IMR-90 (cell line): ENCODE measurements around the gene MIB1.

ENCODE experiments used
- CEBPB ChIP-seq: IDR thresholded peaks from 2 replicates; pipeline ENCODE4 v1.6.1; 2012; ENCODE audit warnings: low read depth, low read length, improper control_type of control experiment
- CHD1 ChIP-seq: IDR thresholded peaks from 2 replicates; pipeline ENCODE4 v1.6.1; 2012; ENCODE audit warnings: low read depth, low read length, improper control_type of control experiment
- CTCF ChIP-seq: conservative IDR thresholded peaks from 2 replicates; pipeline ENCODE4 v1.5.1; 2012; ENCODE audit warnings: mild to moderate bottlenecking, low read depth, low read length, improper control_type of control experiment
- MAZ ChIP-seq: IDR thresholded peaks from 2 replicates; pipeline ENCODE4 v1.6.1; 2012; ENCODE audit warnings: low read depth, mild to moderate bottlenecking, low read length, improper control_type of control experiment, moderate library complexity, borderline replicate concordance
- POLR2A ChIP-seq: IDR thresholded peaks from 2 replicates; pipeline ENCODE4 v1.6.1; 2012; ENCODE audit warnings: mild to moderate bottlenecking, low read depth, low read length
- RAD21 ChIP-seq: IDR thresholded peaks from 2 replicates; pipeline ENCODE4 v1.6.1; 2012; ENCODE audit warnings: low read length, improper control_type of control experiment

GRCh38 chr18:21805771-21806366 lies 65.3 kb downstream of the MIB1 start:
- no peak for TF ChIP-seq CTCF
- no peak for TF ChIP-seq CEBPB
- no peak for TF ChIP-seq CHD1
- TF ChIP-seq RAD21: no peak
- TF ChIP-seq POLR2A: no peak
- TF ChIP-seq MAZ: no peak
